H1 (cell line): ENCODE data around the gene ATOH7. TPM values are rescaled to one million over a fixed set of nuclear protein-coding genes. Genes with fewer than 3 reads are reported as not detected.

ENCODE experiments used
- CTCF ChIA-PET: fragments of 300-600 bp; sonication (Branson Sonifier 250); formaldehyde crosslinking; loops from one replicate; lab custom pipeline; 2021; ENCODE audit not compliant: partially characterized antibody; lab: Charles Lee
- POLR2A ChIA-PET: fragments of 300-600 bp; sonication (Branson Sonifier 250); formaldehyde crosslinking; loops from one replicate; lab custom pipeline; 2021; ENCODE audit warnings: inconsistent platforms; ENCODE audit not compliant: partially characterized antibody; lab: Charles Lee
- DNase-seq, 2 experiments: peaks; one replicate each; pipeline versions ENCODE4 v3.0.0 to v3.0.0-alpha.2; 2010 to 2022; ENCODE audit warnings: low spot score in 2 of 2, low read depth in 1 of 2, mixed read lengths in 1 of 2
- FAIRE-seq: peaks from 2 replicates; lab custom pipeline; 2011; peaks lifted over from hg19 to GRCh38; lab: Jason Lieb, UNC
- H2AFZ ChIP-seq: 2 replicates; pipeline ENCODE4 v1.8.1; 2012; ENCODE audit warnings: low read length, inconsistent platforms
- H2AK5ac ChIP-seq: 2 replicates; pipeline ENCODE4 v1.6.1; 2013; ENCODE audit warnings: low read depth, low read length
- H2BK120ac ChIP-seq: replicated peaks from 2 replicates; pipeline ENCODE3; 2013; ENCODE audit warnings: low read depth, low read length, inconsistent platforms
- H2BK12ac ChIP-seq: 2 replicates; pipeline ENCODE4 v1.6.1; 2013; ENCODE audit warnings: low read depth, low read length
- H2BK15ac ChIP-seq: 2 replicates; pipeline ENCODE4 v1.6.1; 2013; ENCODE audit warnings: low read length
- H2BK20ac ChIP-seq: 2 replicates; pipeline ENCODE4 v1.6.1; 2013; ENCODE audit warnings: low read length
- H2BK5ac ChIP-seq: 2 replicates; pipeline ENCODE4 v1.6.1; 2013; ENCODE audit warnings: low read depth, low read length
- H3K14ac ChIP-seq: 2 replicates; pipeline ENCODE4 v1.6.1; 2013; ENCODE audit warnings: inconsistent platforms; ENCODE audit not compliant: insufficient read length
- H3K18ac ChIP-seq: 2 replicates; pipeline ENCODE4 v1.6.1; 2013; ENCODE audit warnings: low read length; ENCODE audit errors: extremely low read depth
- H3K23ac ChIP-seq: 2 replicates; pipeline ENCODE4 v1.6.1; 2013; ENCODE audit warnings: inconsistent platforms; ENCODE audit not compliant: insufficient read length
- H3K23me2 ChIP-seq: 2 replicates; pipeline ENCODE4 v1.6.1; 2013; ENCODE audit warnings: low read depth, low read length
- H3K27ac ChIP-seq: 2 replicates; pipeline ENCODE4 v1.6.1; 2011; ENCODE audit warnings: low read depth, low read length, inconsistent platforms
- H3K27me3 ChIP-seq, 4 experiments: replicated peaks in 1 of 4; 1 replicate in 1 of 4; 2 replicates in 3 of 4; pipeline versions ENCODE4 v1.6.1 to v1.8.1; 2011 to 2013; ENCODE audit warnings: low read length in 3 of 4, mild to moderate bottlenecking in 3 of 4, inconsistent platforms in 2 of 4, mixed read lengths in 2 of 4, moderate library complexity in 1 of 4; ENCODE audit not compliant: control insufficient read depth in 3 of 4, insufficient read depth in 3 of 4; ENCODE audit errors: extremely low read depth in 1 of 4
- H3K36me3 ChIP-seq, 4 experiments: 2 replicates each; pipeline versions ENCODE4 v1.6.1 to v1.8.1; 2011 to 2013; ENCODE audit warnings: mild to moderate bottlenecking in 4 of 4, low read length in 3 of 4, moderate library complexity in 2 of 4, control low read depth in 1 of 4, inconsistent platforms in 1 of 4; ENCODE audit not compliant: insufficient read depth in 4 of 4, control insufficient read depth in 2 of 4
- H3K4ac ChIP-seq: replicated peaks from 2 replicates; pipeline ENCODE3; 2013; ENCODE audit warnings: low read length, low read depth, mixed read lengths, inconsistent platforms; ENCODE audit not compliant: insufficient read length
- H3K4me1 ChIP-seq, 4 experiments: replicated peaks in 1 of 4; 1 replicate in 1 of 4; 2 replicates in 3 of 4; pipeline versions ENCODE4 v1.6.1 to v1.8.1; 2011 to 2013; ENCODE audit warnings: low read length in 3 of 4, inconsistent platforms in 2 of 4, mixed read lengths in 1 of 4; ENCODE audit not compliant: insufficient read depth in 4 of 4, control insufficient read depth in 3 of 4
- H3K4me2 ChIP-seq, 2 experiments: 2 replicates each; pipeline versions ENCODE4 v1.6.1 to v1.8.1; 2011 to 2013; ENCODE audit warnings: low read depth in 2 of 2, low read length in 2 of 2, control low read depth in 1 of 2, inconsistent platforms in 1 of 2, mild to moderate bottlenecking in 1 of 2; ENCODE audit not compliant: insufficient read depth in 1 of 2
- H3K4me3 ChIP-seq, 4 experiments: fragments of 200-600, 300-600 bp in 1 of 4; sonication (generic), shearing (Covaris generic), sonication (Bioruptor Twin) in 1 of 4; 2 replicates each; pipeline versions ENCODE4 v1.5.1 to v1.8.1; 2011 to 2016; ENCODE audit warnings: low read length in 4 of 4, low read depth in 3 of 4, control low read depth in 2 of 4, inconsistent platforms in 2 of 4, mild to moderate bottlenecking in 2 of 4, mixed read lengths in 1 of 4, moderate library complexity in 1 of 4; ENCODE audit not compliant: insufficient read depth in 2 of 4; ENCODE audit errors: extremely low read depth in 1 of 4
- H3K56ac ChIP-seq: replicated peaks from 2 replicates; pipeline ENCODE3; 2013; ENCODE audit warnings: low read depth, mild to moderate bottlenecking, mixed read lengths, low read length, inconsistent platforms; ENCODE audit not compliant: insufficient read length
- H3K79me1 ChIP-seq: 2 replicates; pipeline ENCODE4 v1.6.1; 2013; ENCODE audit warnings: low read depth, low read length, control low read depth
- H3K79me2 ChIP-seq, 2 experiments: 2 replicates each; pipeline versions ENCODE4 v1.6.1 to v1.8.1; 2012 to 2013; ENCODE audit warnings: low read length in 2 of 2, mild to moderate bottlenecking in 2 of 2, inconsistent platforms in 1 of 2; ENCODE audit not compliant: insufficient read depth in 2 of 2, control insufficient read depth in 1 of 2
- H3K9ac ChIP-seq, 4 experiments: replicated peaks in 1 of 4; 1 replicate in 1 of 4; 2 replicates in 3 of 4; pipeline versions ENCODE4 v1.6.1 to v1.8.1; 2011 to 2013; ENCODE audit warnings: low read depth in 3 of 4, low read length in 3 of 4, control low read depth in 2 of 4, mild to moderate bottlenecking in 2 of 4, moderate library complexity in 2 of 4, inconsistent platforms in 1 of 4; ENCODE audit errors: extremely low read depth in 1 of 4
- H3K9me3 ChIP-seq, 2 experiments: 2 replicates each; pipeline versions ENCODE4 v1.6.1 to v1.8.1; 2012 to 2013; ENCODE audit warnings: mild to moderate bottlenecking in 2 of 2, moderate library complexity in 2 of 2, control low read depth in 1 of 2, inconsistent platforms in 1 of 2, low read depth in 1 of 2, low read length in 1 of 2, mixed read lengths in 1 of 2; ENCODE audit not compliant: insufficient read depth in 2 of 2
- H4K20me1 ChIP-seq, 2 experiments: replicated peaks in 1 of 2; 2 replicates each; pipeline versions ENCODE3 to v1.8.1; 2011 to 2013; ENCODE audit warnings: inconsistent platforms in 2 of 2, low read length in 2 of 2, mild to moderate bottlenecking in 1 of 2; ENCODE audit not compliant: insufficient read depth in 2 of 2, control insufficient read depth in 1 of 2
- H4K5ac ChIP-seq: 2 replicates; pipeline ENCODE4 v1.6.1; 2013; ENCODE audit warnings: low read length, low read depth, mixed read lengths, inconsistent platforms; ENCODE audit not compliant: insufficient read length
- H4K8ac ChIP-seq: 2 replicates; pipeline ENCODE4 v1.8.0; 2013; ENCODE audit warnings: mild to moderate bottlenecking, moderate library complexity, low read length, inconsistent platforms; ENCODE audit not compliant: insufficient read depth; ENCODE audit errors: extremely low read depth
- H4K91ac ChIP-seq: replicated peaks from 2 replicates; pipeline ENCODE3; 2013; ENCODE audit warnings: low read length, mixed read lengths, inconsistent platforms; ENCODE audit not compliant: insufficient read length
- CTCF ChIP-seq, 3 experiments: IDR thresholded peaks; 1 replicate in 2 of 3; 2 replicates in 1 of 3; pipeline versions ENCODE4 v1.5.1 to v1.6.1; 2011; ENCODE audit warnings: low read length in 3 of 3, mild to moderate bottlenecking in 3 of 3, inconsistent platforms in 2 of 3, low read depth in 1 of 3, moderate library complexity in 1 of 3; ENCODE audit not compliant: insufficient read depth in 1 of 3; ENCODE audit errors: control extremely low read depth in 1 of 3
- EZH2 ChIP-seq: fragments of 200-600 bp; sonication (generic); IDR thresholded peaks from 2 replicates; pipeline ENCODE4 v1.7.1; 2012; ENCODE audit warnings: low read depth, mild to moderate bottlenecking, moderate library complexity, low read length, inconsistent platforms; ENCODE audit not compliant: severe bottlenecking
- FOSL1 ChIP-seq: IDR thresholded peaks from 2 replicates; pipeline ENCODE4 v1.6.1; 2011; ENCODE audit warnings: mild to moderate bottlenecking, low read depth, low read length, moderate library complexity; ENCODE audit not compliant: insufficient read depth
- NRF1 ChIP-seq: IDR thresholded peaks from 2 replicates; pipeline ENCODE4 v1.6.1; 2011; ENCODE audit warnings: mild to moderate bottlenecking, low read depth, low read length, improper control_type of control experiment
- RBBP5 ChIP-seq: IDR thresholded peaks from 2 replicates; pipeline ENCODE4 v1.7.1; 2012; ENCODE audit warnings: low read depth, mild to moderate bottlenecking, inconsistent platforms, low read length, moderate library complexity, borderline replicate concordance
- RXRA ChIP-seq: IDR thresholded peaks from 2 replicates; pipeline ENCODE4 v1.6.1; 2011; ENCODE audit warnings: low read depth, mild to moderate bottlenecking, low read length, moderate library complexity; ENCODE audit not compliant: insufficient read depth
- TAF1 ChIP-seq: IDR thresholded peaks from 2 replicates; pipeline ENCODE4 v1.6.1; 2011; ENCODE audit warnings: mild to moderate bottlenecking, low read depth, low read length
- TEAD4 ChIP-seq: IDR thresholded peaks from 2 replicates; pipeline ENCODE4 v1.6.1; 2012; ENCODE audit warnings: low read depth, low read length, inconsistent platforms, mixed read lengths
- polyA plus RNA-seq, 7 experiments: library from polyadenylated mRNA; depleted of rRNA in 3 of 7; stranded (reverse) in 5 of 7; unstranded in 2 of 7; fragments of >200 nt in 5 of 7; fragments of 200-250 nt in 2 of 7; gene quantifications; 1 replicate in 5 of 7; 2 replicates in 1 of 7; 4 replicates in 1 of 7; pipeline versions ENCODE4 v1.2.1 to v1.2.3, GENCODE V29; 2011 to 2013; ENCODE audit warnings: missing spikeins in 2 of 7, mixed read lengths in 2 of 7
- total RNA-seq: library from RNA; stranded (reverse); fragmentation: NEBNext Ultra II Directional; extraction: Animal tissue kit (Norgen Biotek cat#: 25700); gene quantifications from 2 replicates; pipeline ENCODE4 v1.2.1, GENCODE V29; 2021
- TF ChIP-seq, protein P1 (sequence below): IDR thresholded peaks from 2 replicates; pipeline ENCODE4 v1.6.1; 2011; ENCODE audit warnings: low read length, improper control_type of control experiment

ATOH7 gene
- total and polyA plus RNA-seq, 2 of the 8 experiments (the other 6 are each of a cell fraction or from before 2014, with no cell fraction given) = 0.39 to 1.0 TPM

- POLR2A ChIA-PET = no interaction called here
- Histone ChIP-seq H3K4ac (no peak overlapping the region), H3K27me3 (0 out of 7 replicates have a peak, but pooled peaks cover 0 to 4% (median 0%) of the 10 kb centered on the region in 4 experiments), H2BK15ac (no peak overlapping the region), H2BK120ac (no peak overlapping the region), H3K56ac (no peak overlapping the region), H4K8ac (no peak overlapping the region), H3K79me2 (no peaks in the 10 kb centered on the region), H3K14ac (no peak overlapping the region)
- TF ChIP-seq TEAD4 = no peak
- no peak for TF ChIP-seq RXRA
- no peak for TF ChIP-seq NRF1
- no peak for TF ChIP-seq EZH2
- TF ChIP-seq CTCF (IDR thresholded peaks at IDR 0.05; ENCODE audit: control extremely low read depth in 1 of 3, insufficient read depth in 1 of 3, low read depth in 1 of 3, low read length in 3 of 3) = no peak
- TF ChIP-seq, protein P1, sequence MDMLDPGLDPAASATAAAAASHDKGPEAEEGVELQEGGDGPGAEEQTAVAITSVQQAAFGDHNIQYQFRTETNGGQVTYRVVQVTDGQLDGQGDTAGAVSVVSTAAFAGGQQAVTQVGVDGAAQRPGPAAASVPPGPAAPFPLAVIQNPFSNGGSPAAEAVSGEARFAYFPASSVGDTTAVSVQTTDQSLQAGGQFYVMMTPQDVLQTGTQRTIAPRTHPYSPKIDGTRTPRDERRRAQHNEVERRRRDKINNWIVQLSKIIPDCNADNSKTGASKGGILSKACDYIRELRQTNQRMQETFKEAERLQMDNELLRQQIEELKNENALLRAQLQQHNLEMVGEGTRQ = no peak
- no peak for TF ChIP-seq RBBP5
- TF ChIP-seq TAF1 = no peak
- no peak for TF ChIP-seq FOSL1
- TF ChIP-seq, all 59 proteins: peak for 0
- Histone ChIP-seq H2BK12ac (no peak overlapping the region), H4K5ac (no peak overlapping the region), H3K23me2 (no peaks in the 10 kb centered on the region), H2AK5ac (no peak overlapping the region), H3K18ac (no peak overlapping the region), H2AFZ (no peak overlapping the region), H3K4me1 (peaks cover 0 to 2% (median 0%) of the 10 kb centered on the region in 4 experiments; a peak in 2 of 7 replicates), H3K9ac (no peak overlapping the region), H3K36me3 (no peaks in the 10 kb centered on the region; a peak in 1 of 8 replicates), H4K91ac (no peak overlapping the region), H3K79me1 (no peaks in the 10 kb centered on the region), H3K27ac (no peak overlapping the region), H2BK20ac (no peak overlapping the region), H3K4me3 (no peak overlapping the region), H2BK5ac (no peak overlapping the region), H3K4me2 (no peak overlapping the region), H4K20me1 (no peaks in the 10 kb centered on the region), H3K23ac (no peak overlapping the region), H3K9me3 (peaks cover 6 to 7% of the 10 kb centered on the region in 2 experiments; a peak in 3 of 4 replicates)
- FAIRE-seq (no peak), DNase-seq (no peak)
- CTCF ChIA-PET = no interaction called here
Observed at GRCh38 chr10:68272833-68273232, 40.9 kb upstream of the ATOH7 start.
